Keratinocyte (primary cell): Measurements from ENCODE around the gene WASF2. TPM values are rescaled to one million over a fixed set of nuclear protein-coding genes. Genes with fewer than 3 reads are reported as not detected.

Experiments used
- DNase-seq: peaks from one replicate; pipeline ENCODE4 v3.0.0-alpha.2; 2011; ENCODE audit warnings: low read depth, missing footprints, low spot score
- FAIRE-seq: peaks from 2 replicates; lab custom pipeline; 2011; peaks lifted over from hg19 to GRCh38; lab: Jason Lieb, UNC
- H2AFZ ChIP-seq: 2 replicates; pipeline ENCODE4 v1.6.0; 2012; ENCODE audit warnings: low read length, control low read depth, inconsistent platforms; ENCODE audit not compliant: control insufficient read depth
- H3K27ac ChIP-seq: 2 replicates; pipeline ENCODE4 v1.5.1; 2011; ENCODE audit warnings: low read length; ENCODE audit not compliant: control insufficient read depth, insufficient read depth
- H3K27me3 ChIP-seq: 3 replicates; pipeline ENCODE4 v1.6.0; 2011; ENCODE audit warnings: low read length; ENCODE audit not compliant: control insufficient read depth, insufficient read depth; ENCODE audit errors: extremely low read depth
- H3K36me3 ChIP-seq, 2 experiments: 2 replicates in 1 of 2; 3 replicates in 1 of 2; pipeline ENCODE4 v1.5.1; 2011; ENCODE audit warnings: low read length in 2 of 2, mild to moderate bottlenecking in 1 of 2; ENCODE audit not compliant: control insufficient read depth in 2 of 2, insufficient read depth in 2 of 2; ENCODE audit errors: extremely low read depth in 1 of 2
- H3K4me1 ChIP-seq: 3 replicates; pipeline ENCODE4 v1.5.1; 2011; ENCODE audit warnings: low read length; ENCODE audit not compliant: control insufficient read depth, insufficient read depth; ENCODE audit errors: extremely low read depth
- H3K4me2 ChIP-seq: 3 replicates; pipeline ENCODE4 v1.6.0; 2011; ENCODE audit warnings: low read depth, low read length; ENCODE audit not compliant: control insufficient read depth, insufficient read depth; ENCODE audit errors: extremely low read depth
- H3K4me3 ChIP-seq, 3 experiments: fragments of 200-600 bp in 1 of 3; sonication (generic) in 1 of 3; 2 replicates in 2 of 3; 3 replicates in 1 of 3; pipeline ENCODE4 v1.5.1; 2011 to 2016; ENCODE audit warnings: low read length in 3 of 3, mild to moderate bottlenecking in 3 of 3, control low read depth in 2 of 3, inconsistent platforms in 1 of 3, low read depth in 1 of 3, mixed read lengths in 1 of 3, mixed run types in 1 of 3, moderate library complexity in 1 of 3; ENCODE audit not compliant: control insufficient read depth in 2 of 3, insufficient read depth in 2 of 3; ENCODE audit errors: extremely low read depth in 1 of 3
- H3K79me2 ChIP-seq: 2 replicates; pipeline ENCODE4 v1.6.0; 2012; ENCODE audit warnings: low read length; ENCODE audit not compliant: control insufficient read depth, insufficient read depth
- H3K9ac ChIP-seq: 3 replicates; pipeline ENCODE4 v1.6.0; 2011; ENCODE audit warnings: low read length; ENCODE audit not compliant: control insufficient read depth, insufficient read depth; ENCODE audit errors: extremely low read depth
- H3K9me1 ChIP-seq: 3 replicates; pipeline ENCODE4 v1.6.0; 2011; ENCODE audit warnings: low read length; ENCODE audit not compliant: control insufficient read depth, insufficient read depth; ENCODE audit errors: extremely low read depth
- H3K9me3 ChIP-seq: 2 replicates; pipeline ENCODE4 v1.5.1; 2012; ENCODE audit warnings: low read depth, low read length; ENCODE audit not compliant: control insufficient read depth
- H4K20me1 ChIP-seq: 3 replicates; pipeline ENCODE4 v1.6.0; 2011; ENCODE audit warnings: low read length; ENCODE audit not compliant: control insufficient read depth, insufficient read depth; ENCODE audit errors: extremely low read depth
- EZH2 ChIP-seq: IDR thresholded peaks from one replicate; pipeline ENCODE4 v1.6.1; 2012; ENCODE audit warnings: inconsistent platforms, mild to moderate bottlenecking, low read length, moderate library complexity
- dilution Hi-C: fragments of 300-500 bp; cut with MboI; formaldehyde crosslinking; loops from one replicate; pipeline ENCODE4 v1.7.0; 2020; ENCODE audit warnings: low sequenced_read_pairs; ENCODE audit not compliant: extremely low pct_ligation_motif_present
- polyA plus RNA-seq, 5 experiments: library from polyadenylated mRNA; depleted of rRNA in 3 of 5; stranded (reverse) in 3 of 5; stranded (forward) in 1 of 5; unstranded in 1 of 5; fragments of >200 nt; gene quantifications; 1 replicate in 1 of 5; 2 replicates in 3 of 5; 3 replicates in 1 of 5; pipeline versions ENCODE4 v1.2.1 to v1.2.3, GENCODE V29; 2011 to 2012; ENCODE audit warnings: missing spikeins in 2 of 5, low read depth in 1 of 5, low replicate concordance in 1 of 5
- TF ChIP-seq, protein P1 (sequence below), 3 experiments: IDR thresholded peaks in 1 of 3; conservative IDR thresholded peaks in 1 of 3; optimal IDR thresholded peaks in 1 of 3; 2 replicates in 2 of 3; 3 replicates in 1 of 3; pipeline versions ENCODE3 to v1.5.1; 2011; ENCODE audit warnings: low read length in 3 of 3, mild to moderate bottlenecking in 3 of 3, moderate library complexity in 2 of 3, control low read depth in 1 of 3, inconsistent platforms in 1 of 3; ENCODE audit not compliant: insufficient read depth in 2 of 3; ENCODE audit errors: extremely low read depth in 1 of 3

The WASF2 gene
- polyA plus RNA-seq, 1 donor (not counting 4 experiments of a cell fraction or from before 2014, with no cell fraction given), result 42.9 TPM

DNA sequence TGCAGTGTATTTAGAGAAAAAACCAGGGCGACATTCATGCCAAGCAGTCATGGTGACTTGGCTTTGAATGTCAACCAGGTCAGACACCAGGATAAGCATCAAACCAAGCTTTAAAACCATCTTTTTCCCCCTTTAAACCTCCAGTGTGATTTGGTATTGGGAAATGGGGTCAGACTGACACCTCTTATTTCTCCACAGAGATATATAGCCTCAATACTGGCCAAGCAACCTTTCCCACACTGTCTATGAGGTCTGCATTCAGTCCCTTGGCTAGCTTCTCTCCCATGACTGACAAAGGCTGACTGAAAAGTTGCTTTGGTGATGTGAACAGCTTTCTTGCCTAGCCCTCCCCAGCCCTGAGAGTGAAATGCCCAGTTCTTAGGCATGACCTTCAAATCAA is 75.9 kb downstream of the WASF2 start:
- Histone ChIP-seq H3K79me2 (no peaks in the 10 kb centered on the region), H4K20me1 (no peaks in the 10 kb centered on the region), H2AFZ (no peak overlapping the region), H3K4me1 (peaks cover 19% of the 10 kb centered on the region), H3K9me3 (no peaks in the 10 kb centered on the region), H3K4me2 (no peak overlapping the region), H3K9me1 (no peaks in the 10 kb centered on the region), H3K4me3 (no peak overlapping the region), H3K27ac (no peak overlapping the region), H3K36me3 (peaks cover 34 to 73% of the 10 kb centered on the region in 2 experiments), H3K9ac (no peak overlapping the region), H3K27me3 (no peaks in the 10 kb centered on the region)
- FAIRE-seq (no peak), DNase-seq (no peak)
- no peak for TF ChIP-seq EZH2
- TF ChIP-seq, protein P1, sequence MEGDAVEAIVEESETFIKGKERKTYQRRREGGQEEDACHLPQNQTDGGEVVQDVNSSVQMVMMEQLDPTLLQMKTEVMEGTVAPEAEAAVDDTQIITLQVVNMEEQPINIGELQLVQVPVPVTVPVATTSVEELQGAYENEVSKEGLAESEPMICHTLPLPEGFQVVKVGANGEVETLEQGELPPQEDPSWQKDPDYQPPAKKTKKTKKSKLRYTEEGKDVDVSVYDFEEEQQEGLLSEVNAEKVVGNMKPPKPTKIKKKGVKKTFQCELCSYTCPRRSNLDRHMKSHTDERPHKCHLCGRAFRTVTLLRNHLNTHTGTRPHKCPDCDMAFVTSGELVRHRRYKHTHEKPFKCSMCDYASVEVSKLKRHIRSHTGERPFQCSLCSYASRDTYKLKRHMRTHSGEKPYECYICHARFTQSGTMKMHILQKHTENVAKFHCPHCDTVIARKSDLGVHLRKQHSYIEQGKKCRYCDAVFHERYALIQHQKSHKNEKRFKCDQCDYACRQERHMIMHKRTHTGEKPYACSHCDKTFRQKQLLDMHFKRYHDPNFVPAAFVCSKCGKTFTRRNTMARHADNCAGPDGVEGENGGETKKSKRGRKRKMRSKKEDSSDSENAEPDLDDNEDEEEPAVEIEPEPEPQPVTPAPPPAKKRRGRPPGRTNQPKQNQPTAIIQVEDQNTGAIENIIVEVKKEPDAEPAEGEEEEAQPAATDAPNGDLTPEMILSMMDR (optimal IDR thresholded peaks at IDR 0.05 in 1 of 3, IDR thresholded peaks at IDR 0.05 in 1 of 3, conservative IDR thresholded peaks at IDR 0.05 in 1 of 3; ENCODE audit: extremely low read depth in 1 of 3, insufficient read depth in 2 of 3, low read length in 3 of 3), result no peak
- dilution Hi-C loops, result loop anchor here (25.0 kb wide), 1 partner anchor 173 kb away; no protein-coding TSS in a partner anchor

- Histone ChIP-seq H2AFZ (no peak overlapping the region), H3K27ac (no peak overlapping the region), H3K4me2 (no peak overlapping the region), H3K4me1 (peaks cover 12% of the 10 kb centered on the region), H4K20me1 (no peaks in the 10 kb centered on the region), H3K36me3 (peaks cover 36 to 79% of the 10 kb centered on the region in 2 experiments), H3K27me3 (no peaks in the 10 kb centered on the region), H3K9me1 (no peaks in the 10 kb centered on the region), H3K79me2 (no peaks in the 10 kb centered on the region), H3K9me3 (no peaks in the 10 kb centered on the region), H3K4me3 (no peak overlapping the region), H3K9ac (no peak overlapping the region)
- no peak for DNase-seq
- dilution Hi-C loops, result loop anchor here (25.0 kb wide), 1 partner anchor 174 kb away; no protein-coding TSS in a partner anchor
- no peak for FAIRE-seq
- no peak for TF ChIP-seq EZH2
- TF ChIP-seq, protein P1 (optimal IDR thresholded peaks at IDR 0.05 in 1 of 3, IDR thresholded peaks at IDR 0.05 in 1 of 3, conservative IDR thresholded peaks at IDR 0.05 in 1 of 3; ENCODE audit: extremely low read depth in 1 of 3, insufficient read depth in 2 of 3, low read length in 3 of 3), result no peak
These were observed 77.0 kb downstream of the WASF2 start for GRCh38 chr1:27413004-27413403.
